Daoy (cell line): Measurements from ENCODE around the gene SBNO2. TPM values are rescaled to one million over a fixed set of nuclear protein-coding genes. Genes with fewer than 3 reads are reported as not detected.
A peak's percentile ranks its signal among the peaks of the same experiment; 100 is the strongest.

Source experiments
- DNase-seq: peaks from one replicate; pipeline ENCODE4 v3.0.0-alpha.2; 2015; ENCODE audit warnings: low read depth
- total RNA-seq: library from RNA; depleted of rRNA; stranded (reverse); fragments of >200 nt; shearing (Covaris generic); gene quantifications from 2 replicates; pipeline ENCODE4 v1.2.3, GENCODE V29; 2014

Gene SBNO2
- total RNA-seq, 1 experiment from 2014 or later = 37.7 TPM

GRCh38 chr19:1073956-1074517 is 100.0 kb downstream of the SBNO2 start:
- DNase-seq = no peak

GRCh38 chr19:1073063-1073955 is 100.8 kb downstream of the SBNO2 start:
- no peak for DNase-seq

- no peak for DNase-seq
Observed at GRCh38 chr19:1072371-1073015, 101.6 kb downstream of the SBNO2 start.

GRCh38 chr19:1070931-1071791 is 102.9 kb downstream of the SBNO2 start:
- no peak for DNase-seq

GRCh38 chr19:1070576-1070930 is 103.5 kb downstream of the SBNO2 start:
- DNase-seq = peak; percentile 51

- DNase-seq = no peak
Observed at GRCh38 chr19:1069009-1069779, 104.9 kb downstream of the SBNO2 start.

- DNase-seq = no peak
Observed at GRCh38 chr19:1068009-1069001, 105.8 kb downstream of the SBNO2 start.

GRCh38 chr19:1067341-1067957 is 106.6 kb downstream of the SBNO2 start:
- no peak for DNase-seq

GRCh38 chr19:1066748-1067340 is 107.2 kb downstream of the SBNO2 start, which contains the start of gene ARHGAP45:
Gene ARHGAP45, plus strand, starts transcription at chr19:1067167. Its CDS starts 239 bp downstream, at chr19:1067406.
- no peak for DNase-seq

- DNase-seq = no peak
Observed at GRCh38 chr19:1066251-1066747, 107.8 kb downstream of the SBNO2 start.

- DNase-seq = no peak
Observed at GRCh38 chr19:1065606-1066109, 108.4 kb downstream of the SBNO2 start.

GRCh38 chr19:1064661-1065605 is 109.1 kb downstream of the SBNO2 start:
- peak; percentile 73 for DNase-seq

- no peak for DNase-seq
Observed at GRCh38 chr19:1063909-1064660, 110.0 kb downstream of the SBNO2 start.

GRCh38 chr19:1063030-1063908 is 110.8 kb downstream of the SBNO2 start:
- no peak for DNase-seq

- DNase-seq = no peak
Observed at GRCh38 chr19:1062387-1063029, 111.6 kb downstream of the SBNO2 start.
